HepG2 (cell line): ENCODE results near the gene CATSPERD. TPM values are rescaled to one million over a fixed set of nuclear protein-coding genes. Genes with fewer than 3 reads are reported as not detected.

ENCODE experiments used
- AGO2 ChIP-seq: fragments of 200-400 bp; formaldehyde crosslinking; optimal IDR thresholded peaks from 2 replicates; pipeline ENCODE3; 2017; ENCODE audit warnings: mild to moderate bottlenecking, low read depth, low read length, moderate library complexity
- ARID2 ChIP-seq: sonication (generic); formaldehyde crosslinking; IDR thresholded peaks from 2 replicates; pipeline ENCODE4 v1.8.1; 2022; ENCODE audit warnings: mild to moderate bottlenecking, missing genetic modification reagents, borderline replicate concordance
- HIVEP1 ChIP-seq: sonication (generic); formaldehyde crosslinking; IDR thresholded peaks from 2 replicates; pipeline ENCODE4 v1.4.0; 2020; ENCODE audit warnings: mild to moderate bottlenecking, missing genetic modification reagents
- IKZF4 ChIP-seq: sonication (generic); formaldehyde crosslinking; IDR thresholded peaks from 2 replicates; pipeline ENCODE4 v1.5.1; 2020; ENCODE audit warnings: borderline replicate concordance, mild to moderate bottlenecking, low read depth, missing genetic modification reagents; ENCODE audit errors: not compliant biosample characterization
- KDM1A ChIP-seq: IDR thresholded peaks from 2 replicates; pipeline ENCODE4 v1.6.1; 2016; ENCODE audit warnings: missing compliant biosample characterization
- KDM2A ChIP-seq: sonication (generic); formaldehyde crosslinking; IDR thresholded peaks from 2 replicates; pipeline ENCODE4 v1.4.0; 2020; ENCODE audit warnings: low read depth, missing genetic modification reagents, borderline replicate concordance
- MED13 ChIP-seq: sonication (generic); formaldehyde crosslinking; IDR thresholded peaks from 2 replicates; pipeline ENCODE4 v1.5.0; 2020; ENCODE audit warnings: missing genetic modification reagents
- PAF1 ChIP-seq: IDR thresholded peaks from 2 replicates; pipeline ENCODE4 v1.6.1; 2016; ENCODE audit warnings: missing genetic modification reagents, missing compliant biosample characterization
- PHF8 ChIP-seq: sonication (generic); formaldehyde crosslinking; IDR thresholded peaks from 2 replicates; pipeline ENCODE4 v1.5.0; 2020; ENCODE audit warnings: missing genetic modification reagents
- RORA ChIP-seq: sonication (generic); formaldehyde crosslinking; IDR thresholded peaks from 2 replicates; pipeline ENCODE4 v1.5.0; 2020; ENCODE audit warnings: mild to moderate bottlenecking, missing genetic modification reagents, moderate library complexity
- RXRA ChIP-seq: sonication (generic); formaldehyde crosslinking; IDR thresholded peaks from 2 replicates; pipeline ENCODE4 v1.5.1; 2020; ENCODE audit warnings: missing genetic modification reagents
- SP4 ChIP-seq: sonication (generic); formaldehyde crosslinking; IDR thresholded peaks from 2 replicates; pipeline ENCODE4 v1.8.1; 2023; ENCODE audit warnings: mild to moderate bottlenecking, missing genetic modification reagents
- XRCC5 ChIP-seq: fragments of 200-400 bp; formaldehyde crosslinking; optimal IDR thresholded peaks from 2 replicates; pipeline ENCODE3; 2017; ENCODE audit warnings: mild to moderate bottlenecking, low read length
- ZBTB38 ChIP-seq: sonication (generic); formaldehyde crosslinking; IDR thresholded peaks from 2 replicates; pipeline ENCODE4 v1.5.1; 2020; ENCODE audit warnings: mild to moderate bottlenecking, missing genetic modification reagents
- ZMYM3 ChIP-seq: sonication (generic); formaldehyde crosslinking; IDR thresholded peaks from 2 replicates; pipeline ENCODE4 v1.5.1; 2020; ENCODE audit warnings: mild to moderate bottlenecking, missing genetic modification reagents
- ZNF264 ChIP-seq: sonication (generic); formaldehyde crosslinking; IDR thresholded peaks from 2 replicates; pipeline ENCODE4 v1.4.0; 2020; ENCODE audit warnings: missing genetic modification reagents
- ZNF317 ChIP-seq: sonication (generic); formaldehyde crosslinking; IDR thresholded peaks from 2 replicates; pipeline ENCODE4 v1.5.0; 2020; ENCODE audit warnings: mild to moderate bottlenecking, missing genetic modification reagents
- ZNF530 ChIP-seq: sonication (generic); formaldehyde crosslinking; IDR thresholded peaks from 2 replicates; pipeline ENCODE4 v1.5.0; 2020; ENCODE audit warnings: low read depth, mild to moderate bottlenecking, missing genetic modification reagents
- ZNF619 ChIP-seq: sonication (generic); formaldehyde crosslinking; IDR thresholded peaks from 2 replicates; pipeline ENCODE4 v1.4.0; 2020; ENCODE audit warnings: mild to moderate bottlenecking, missing genetic modification reagents
- ZNF879 ChIP-seq: sonication (generic); formaldehyde crosslinking; IDR thresholded peaks from 2 replicates; pipeline ENCODE4 v1.8.1; 2023; ENCODE audit warnings: missing genetic modification reagents
- polyA plus RNA-seq, 8 experiments: library from polyadenylated mRNA; depleted of rRNA in 3 of 8; stranded (reverse) in 7 of 8; unstranded in 1 of 8; fragments of >200 nt; fragmentation: Illumina TruSeq in 4 of 8; extraction: Trizol in 4 of 8; gene quantifications; 2 replicates each; pipeline versions ENCODE4 v1.2.1 to v1.2.3, GENCODE V29; 2011 to 2016; ENCODE audit warnings: low read depth in 4 of 8, missing spikeins in 1 of 8, mixed read lengths in 1 of 8; ENCODE audit not compliant: insufficient read depth in 1 of 8
- total RNA-seq, 5 experiments: library from RNA; depleted of rRNA; stranded (reverse); fragments of >200 nt; fragmentation: Illumina TruSeq; extraction: Trizol; gene quantifications; 2 replicates each; pipeline ENCODE4 v1.2.3, GENCODE V29; 2016; ENCODE audit warnings: low read depth in 1 of 5
- TF ChIP-seq, protein P1 (sequence below): sonication (generic); formaldehyde crosslinking; IDR thresholded peaks from 2 replicates; pipeline ENCODE4 v1.5.1; 2020; ENCODE audit warnings: mild to moderate bottlenecking, missing genetic modification reagents, moderate library complexity
- TF ChIP-seq, protein P2 (sequence below): sonication (generic); formaldehyde crosslinking; IDR thresholded peaks from 2 replicates; pipeline ENCODE4 v1.4.0; 2020; ENCODE audit warnings: missing genetic modification reagents
- TF ChIP-seq, protein P3 (sequence below): sonication (generic); formaldehyde crosslinking; IDR thresholded peaks from 2 replicates; pipeline ENCODE4 v1.4.0; 2020; ENCODE audit warnings: mild to moderate bottlenecking, missing genetic modification reagents

CATSPERD gene
- total and polyA plus RNA-seq, 2 of the 13 experiments (the other 11 are each of a cell fraction or from before 2014, with no cell fraction given), result 0.04 TPM; not detected in 1

DNA sequence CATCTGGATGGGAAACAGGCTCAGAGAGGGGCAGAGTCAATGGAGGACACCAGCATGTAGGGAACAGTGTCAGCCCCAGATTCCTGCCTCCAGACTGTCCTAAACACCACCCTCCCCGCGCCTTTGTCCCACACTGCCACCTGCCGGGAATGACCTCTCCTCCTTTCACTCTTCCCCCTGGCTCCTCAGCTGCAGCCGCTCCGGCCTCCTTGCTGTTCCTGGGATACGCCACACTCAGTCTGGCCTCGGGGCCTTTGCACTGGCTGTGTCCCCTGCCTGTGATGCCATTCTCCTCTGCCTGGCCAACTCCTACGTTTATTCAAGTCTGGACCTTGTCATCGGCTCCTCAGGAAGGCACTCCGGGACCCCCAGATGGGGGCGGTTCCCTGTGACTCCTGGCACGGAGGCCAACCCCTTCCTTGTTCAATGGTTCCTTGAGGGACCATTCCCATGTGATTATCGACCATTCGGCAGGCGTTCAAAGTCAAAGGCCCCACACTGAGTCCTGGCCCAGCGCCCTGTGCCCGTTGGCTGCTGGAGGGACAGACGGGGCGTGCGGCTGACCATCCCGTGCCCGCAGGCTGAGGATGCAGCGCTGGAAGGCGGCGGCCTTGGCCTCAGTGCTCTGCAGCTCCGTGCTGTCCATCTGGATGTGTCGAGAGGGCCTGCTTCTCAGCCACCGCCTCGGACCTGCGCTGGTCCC, 103.3 kb downstream of the CATSPERD start (continued):
- TF ChIP-seq ZNF879 (CRISPR knock-in tag) (no peak), ZNF530 (CRISPR knock-in tag) (no peak), KDM1A (CRISPR knock-in tag) (no peak), PHF8 (no peak), ZMYM3 (CRISPR knock-in tag) (peak; percentile 60), XRCC5 (peak; percentile 78), ZNF317 (CRISPR knock-in tag) (peak; percentile 69; the same call in 1 of the 2 replicates), SP4 (CRISPR knock-in tag) (no peak), ZNF264 (CRISPR knock-in tag) (no peak), ARID2 (CRISPR knock-in tag) (no peak), RXRA (CRISPR knock-in tag) (peak; percentile 21; the same call in 1 of the 2 replicates), KDM2A (CRISPR knock-in tag) (0 out of 2 replicates have a peak, but pooled peaks have one; percentile 21), PAF1 (CRISPR knock-in tag) (no peak), MED13 (CRISPR knock-in tag) (no peak), ZBTB38 (CRISPR knock-in tag) (0 out of 2 replicates have a peak, but pooled peaks have one; percentile 46), IKZF4 (CRISPR knock-in tag) (no peak), AGO2 (peak; percentile 57), ZNF619 (no peak), HIVEP1 (CRISPR knock-in tag) (peak; percentile 56; the same call in 1 of the 2 replicates), RORA (CRISPR knock-in tag) (no peak)
- TF ChIP-seq, protein P1, sequence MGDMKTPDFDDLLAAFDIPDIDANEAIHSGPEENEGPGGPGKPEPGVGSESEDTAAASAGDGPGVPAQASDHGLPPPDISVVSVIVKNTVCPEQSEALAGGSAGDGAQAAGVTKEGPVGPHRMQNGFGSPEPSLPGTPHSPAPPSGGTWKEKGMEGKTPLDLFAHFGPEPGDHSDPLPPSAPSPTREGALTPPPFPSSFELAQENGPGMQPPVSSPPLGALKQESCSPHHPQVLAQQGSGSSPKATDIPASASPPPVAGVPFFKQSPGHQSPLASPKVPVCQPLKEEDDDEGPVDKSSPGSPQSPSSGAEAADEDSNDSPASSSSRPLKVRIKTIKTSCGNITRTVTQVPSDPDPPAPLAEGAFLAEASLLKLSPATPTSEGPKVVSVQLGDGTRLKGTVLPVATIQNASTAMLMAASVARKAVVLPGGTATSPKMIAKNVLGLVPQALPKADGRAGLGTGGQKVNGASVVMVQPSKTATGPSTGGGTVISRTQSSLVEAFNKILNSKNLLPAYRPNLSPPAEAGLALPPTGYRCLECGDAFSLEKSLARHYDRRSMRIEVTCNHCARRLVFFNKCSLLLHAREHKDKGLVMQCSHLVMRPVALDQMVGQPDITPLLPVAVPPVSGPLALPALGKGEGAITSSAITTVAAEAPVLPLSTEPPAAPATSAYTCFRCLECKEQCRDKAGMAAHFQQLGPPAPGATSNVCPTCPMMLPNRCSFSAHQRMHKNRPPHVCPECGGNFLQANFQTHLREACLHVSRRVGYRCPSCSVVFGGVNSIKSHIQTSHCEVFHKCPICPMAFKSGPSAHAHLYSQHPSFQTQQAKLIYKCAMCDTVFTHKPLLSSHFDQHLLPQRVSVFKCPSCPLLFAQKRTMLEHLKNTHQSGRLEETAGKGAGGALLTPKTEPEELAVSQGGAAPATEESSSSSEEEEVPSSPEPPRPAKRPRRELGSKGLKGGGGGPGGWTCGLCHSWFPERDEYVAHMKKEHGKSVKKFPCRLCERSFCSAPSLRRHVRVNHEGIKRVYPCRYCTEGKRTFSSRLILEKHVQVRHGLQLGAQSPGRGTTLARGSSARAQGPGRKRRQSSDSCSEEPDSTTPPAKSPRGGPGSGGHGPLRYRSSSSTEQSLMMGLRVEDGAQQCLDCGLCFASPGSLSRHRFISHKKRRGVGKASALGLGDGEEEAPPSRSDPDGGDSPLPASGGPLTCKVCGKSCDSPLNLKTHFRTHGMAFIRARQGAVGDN (CRISPR knock-in tag), result peak; percentile 42
- TF ChIP-seq, protein P2, sequence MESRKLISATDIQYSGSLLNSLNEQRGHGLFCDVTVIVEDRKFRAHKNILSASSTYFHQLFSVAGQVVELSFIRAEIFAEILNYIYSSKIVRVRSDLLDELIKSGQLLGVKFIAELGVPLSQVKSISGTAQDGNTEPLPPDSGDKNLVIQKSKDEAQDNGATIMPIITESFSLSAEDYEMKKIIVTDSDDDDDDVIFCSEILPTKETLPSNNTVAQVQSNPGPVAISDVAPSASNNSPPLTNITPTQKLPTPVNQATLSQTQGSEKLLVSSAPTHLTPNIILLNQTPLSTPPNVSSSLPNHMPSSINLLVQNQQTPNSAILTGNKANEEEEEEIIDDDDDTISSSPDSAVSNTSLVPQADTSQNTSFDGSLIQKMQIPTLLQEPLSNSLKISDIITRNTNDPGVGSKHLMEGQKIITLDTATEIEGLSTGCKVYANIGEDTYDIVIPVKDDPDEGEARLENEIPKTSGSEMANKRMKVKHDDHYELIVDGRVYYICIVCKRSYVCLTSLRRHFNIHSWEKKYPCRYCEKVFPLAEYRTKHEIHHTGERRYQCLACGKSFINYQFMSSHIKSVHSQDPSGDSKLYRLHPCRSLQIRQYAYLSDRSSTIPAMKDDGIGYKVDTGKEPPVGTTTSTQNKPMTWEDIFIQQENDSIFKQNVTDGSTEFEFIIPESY (CRISPR knock-in tag), result peak; percentile 61; the same call in 1 of the 2 replicates
- TF ChIP-seq, protein P3, sequence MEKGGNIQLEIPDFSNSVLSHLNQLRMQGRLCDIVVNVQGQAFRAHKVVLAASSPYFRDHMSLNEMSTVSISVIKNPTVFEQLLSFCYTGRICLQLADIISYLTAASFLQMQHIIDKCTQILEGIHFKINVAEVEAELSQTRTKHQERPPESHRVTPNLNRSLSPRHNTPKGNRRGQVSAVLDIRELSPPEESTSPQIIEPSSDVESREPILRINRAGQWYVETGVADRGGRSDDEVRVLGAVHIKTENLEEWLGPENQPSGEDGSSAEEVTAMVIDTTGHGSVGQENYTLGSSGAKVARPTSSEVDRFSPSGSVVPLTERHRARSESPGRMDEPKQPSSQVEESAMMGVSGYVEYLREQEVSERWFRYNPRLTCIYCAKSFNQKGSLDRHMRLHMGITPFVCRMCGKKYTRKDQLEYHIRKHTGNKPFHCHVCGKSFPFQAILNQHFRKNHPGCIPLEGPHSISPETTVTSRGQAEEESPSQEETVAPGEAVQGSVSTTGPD (CRISPR knock-in tag), result no peak
